IMR-90 (cell line): ENCODE measurements around the gene NXNL2. TPM values are rescaled to one million over a fixed set of nuclear protein-coding genes. Genes with fewer than 3 reads are reported as not detected.

Source experiments
- ATAC-seq: fragments of 200-7000 bp; cut with Tn5 transposase; 2 replicates; pipeline ENCODE4 v1.9.1; 2020; ENCODE audit warnings: low read depth, mild to moderate bottlenecking, moderate library complexity
- BruUV-seq: library from RNA; stranded (reverse); fragments of 400-500 nt; replicated peaks from 2 replicates; lab custom pipeline; 2021; lab: Mats Ljungman, UMichigan
- CTCF ChIA-PET: fragments of 300-600 bp; formaldehyde crosslinking; extraction: SDS; loops from one replicate; lab custom pipeline; 2021; ENCODE audit warnings: antibody characterized with exemption; lab: Yijun Ruan, JAX
- POLR2A ChIA-PET: fragments of 300-600 bp; sonication (Branson Sonifier 250); formaldehyde crosslinking; loops from one replicate; lab custom pipeline; 2022; ENCODE audit warnings: antibody characterized with exemption; ENCODE audit not compliant: unreplicated experiment; lab: Charles Lee
- DNase-seq: peaks from one replicate; pipeline ENCODE4 v3.0.0; 2013
- H2AFZ ChIP-seq: replicated peaks from 2 replicates; pipeline ENCODE3; 2013; ENCODE audit warnings: low read length, mild to moderate bottlenecking; ENCODE audit not compliant: poor library complexity
- H2AK5ac ChIP-seq: 2 replicates; pipeline ENCODE4 v1.6.1; 2013; ENCODE audit warnings: low read depth, low read length, inconsistent platforms
- H2AK9ac ChIP-seq: replicated peaks from 2 replicates; pipeline ENCODE3; 2013; ENCODE audit warnings: mild to moderate bottlenecking, low read depth, low read length, moderate library complexity; ENCODE audit not compliant: poor library complexity
- H2BK120ac ChIP-seq: 2 replicates; pipeline ENCODE4 v1.6.1; 2013; ENCODE audit warnings: low read depth, low read length, inconsistent platforms
- H2BK15ac ChIP-seq: 3 replicates; pipeline ENCODE4 v1.6.1; 2013; ENCODE audit warnings: low read depth, low read length, inconsistent platforms
- H2BK20ac ChIP-seq: 2 replicates; pipeline ENCODE4 v1.6.1; 2013; ENCODE audit warnings: low read depth, mild to moderate bottlenecking, inconsistent platforms, low read length, moderate library complexity
- H2BK5ac ChIP-seq: 2 replicates; pipeline ENCODE4 v1.6.1; 2013; ENCODE audit warnings: mild to moderate bottlenecking, low read depth, low read length, inconsistent platforms; ENCODE audit not compliant: poor library complexity, severe bottlenecking
- H3K14ac ChIP-seq: replicated peaks from 2 replicates; pipeline ENCODE4 v1.6.1; 2013; ENCODE audit warnings: low read depth, low read length, inconsistent platforms
- H3K18ac ChIP-seq: 2 replicates; pipeline ENCODE4 v1.6.1; 2013; ENCODE audit warnings: low read depth, low read length, control low read depth
- H3K23ac ChIP-seq: 2 replicates; pipeline ENCODE4 v1.6.1; 2013; ENCODE audit warnings: low read depth, low read length, inconsistent platforms
- H3K27ac ChIP-seq: 2 replicates; pipeline ENCODE4 v1.5.1; 2013; ENCODE audit warnings: mild to moderate bottlenecking, control low read depth, low read length; ENCODE audit not compliant: insufficient read depth
- H3K27me3 ChIP-seq: 2 replicates; pipeline ENCODE4 v1.6.1; 2013; ENCODE audit warnings: low read length; ENCODE audit not compliant: control insufficient read depth, insufficient read depth
- H3K36me3 ChIP-seq: 2 replicates; pipeline ENCODE4 v1.6.1; 2013; ENCODE audit warnings: low read length, mixed read lengths; ENCODE audit not compliant: control insufficient read depth, insufficient read depth
- H3K4ac ChIP-seq: 2 replicates; pipeline ENCODE4 v1.6.1; 2013; ENCODE audit warnings: low read depth, low read length, inconsistent platforms
- H3K4me1 ChIP-seq: 2 replicates; pipeline ENCODE4 v1.6.1; 2013; ENCODE audit warnings: low read length, mixed read lengths; ENCODE audit not compliant: control insufficient read depth, insufficient read depth
- H3K4me2 ChIP-seq: 2 replicates; pipeline ENCODE4 v1.6.1; 2013; ENCODE audit warnings: low read depth, mild to moderate bottlenecking, control low read depth, low read length, moderate library complexity
- H3K4me3 ChIP-seq: 2 replicates; pipeline ENCODE4 v1.5.1; 2013; ENCODE audit warnings: low read depth, mild to moderate bottlenecking, control low read depth, low read length, moderate library complexity; ENCODE audit not compliant: insufficient read depth
- H3K56ac ChIP-seq: 2 replicates; pipeline ENCODE4 v1.6.1; 2013; ENCODE audit warnings: low read length, inconsistent platforms; ENCODE audit not compliant: insufficient read depth; ENCODE audit errors: extremely low read depth
- H3K79me1 ChIP-seq, 2 experiments: 2 replicates each; pipeline ENCODE4 v1.6.1; 2013; ENCODE audit warnings: low read length in 2 of 2, inconsistent platforms in 1 of 2, low read depth in 1 of 2
- H3K9ac ChIP-seq: 2 replicates; pipeline ENCODE4 v1.6.1; 2013; ENCODE audit warnings: low read depth, low read length, control low read depth
- H3K9me1 ChIP-seq: 2 replicates; pipeline ENCODE4 v1.6.1; 2013; ENCODE audit warnings: low read length, inconsistent platforms; ENCODE audit not compliant: insufficient read depth
- H3K9me3 ChIP-seq: 2 replicates; pipeline ENCODE4 v1.6.1; 2013; ENCODE audit warnings: low read length; ENCODE audit not compliant: control insufficient read depth, insufficient read depth
- H4K20me1 ChIP-seq: 2 replicates; pipeline ENCODE4 v1.6.1; 2013; ENCODE audit warnings: low read length, inconsistent platforms; ENCODE audit not compliant: insufficient read depth
- H4K5ac ChIP-seq: 2 replicates; pipeline ENCODE4 v1.6.1; 2013; ENCODE audit warnings: mild to moderate bottlenecking, low read depth, low read length, control low read depth
- H4K8ac ChIP-seq, 2 experiments: 2 replicates each; pipeline ENCODE4 v1.6.1; 2013; ENCODE audit warnings: low read depth in 2 of 2, low read length in 2 of 2, control low read depth in 1 of 2, inconsistent platforms in 1 of 2
- H4K91ac ChIP-seq: 2 replicates; pipeline ENCODE4 v1.6.1; 2013; ENCODE audit warnings: low read depth, low read length, inconsistent platforms; ENCODE audit not compliant: insufficient read depth
- BHLHE40 ChIP-seq: fragments of 150-350 bp; IDR thresholded peaks from 2 replicates; pipeline ENCODE4 v1.6.1; 2016; ENCODE audit warnings: mild to moderate bottlenecking, low read depth, low read length
- CEBPB ChIP-seq: IDR thresholded peaks from 2 replicates; pipeline ENCODE4 v1.6.1; 2012; ENCODE audit warnings: low read depth, low read length, improper control_type of control experiment
- CHD1 ChIP-seq: IDR thresholded peaks from 2 replicates; pipeline ENCODE4 v1.6.1; 2012; ENCODE audit warnings: low read depth, low read length, improper control_type of control experiment
- CTCF ChIP-seq: conservative IDR thresholded peaks from 2 replicates; pipeline ENCODE4 v1.5.1; 2012; ENCODE audit warnings: mild to moderate bottlenecking, low read depth, low read length, improper control_type of control experiment
- ELK1 ChIP-seq: fragments of 150-350 bp; IDR thresholded peaks from 2 replicates; pipeline ENCODE4 v1.6.1; 2016; ENCODE audit warnings: low read depth, mild to moderate bottlenecking, low read length, moderate library complexity, borderline replicate concordance
- MAFK ChIP-seq: IDR thresholded peaks from 2 replicates; pipeline ENCODE4 v1.6.1; 2012; ENCODE audit warnings: low read depth, low read length, improper control_type of control experiment
- MAZ ChIP-seq: IDR thresholded peaks from 2 replicates; pipeline ENCODE4 v1.6.1; 2012; ENCODE audit warnings: low read depth, mild to moderate bottlenecking, low read length, improper control_type of control experiment, moderate library complexity, borderline replicate concordance
- MXI1 ChIP-seq: IDR thresholded peaks from 2 replicates; pipeline ENCODE4 v1.6.1; 2012; ENCODE audit warnings: low read depth, mild to moderate bottlenecking, low read length, moderate library complexity, borderline replicate concordance
- NFE2L2 ChIP-seq: fragments of 150-350 bp; IDR thresholded peaks from 2 replicates; pipeline ENCODE4 v1.6.1; 2016; ENCODE audit warnings: low read depth, mild to moderate bottlenecking, low read length
- POLR2A ChIP-seq: IDR thresholded peaks from 2 replicates; pipeline ENCODE4 v1.6.1; 2012; ENCODE audit warnings: mild to moderate bottlenecking, low read depth, low read length
- RAD21 ChIP-seq: IDR thresholded peaks from 2 replicates; pipeline ENCODE4 v1.6.1; 2012; ENCODE audit warnings: low read length, improper control_type of control experiment
- RCOR1 ChIP-seq: IDR thresholded peaks from 2 replicates; pipeline ENCODE4 v1.6.1; 2012; ENCODE audit warnings: mild to moderate bottlenecking, low read length, improper control_type of control experiment; ENCODE audit not compliant: insufficient replicate concordance
- RFX5 ChIP-seq: IDR thresholded peaks from 2 replicates; pipeline ENCODE4 v1.8.0; 2012; ENCODE audit warnings: low read depth, mild to moderate bottlenecking, low read length, moderate library complexity
- SMC3 ChIP-seq: fragments of 150-350 bp; IDR thresholded peaks from 2 replicates; pipeline ENCODE4 v1.6.1; 2016; ENCODE audit warnings: low read depth, mild to moderate bottlenecking, antibody characterized with exemption, low read length, moderate library complexity
- USF2 ChIP-seq: fragments of 150-350 bp; IDR thresholded peaks from 2 replicates; pipeline ENCODE4 v1.6.1; 2017; ENCODE audit warnings: mild to moderate bottlenecking, antibody characterized with exemption, low read length, low read depth
- WGBS, 2 experiments: methylation state at CpG; one replicate each; pipeline versions ENCODE4 v1.1.5 to v1.1.7; 2013; ENCODE audit warnings: missing lambda C conversion rate in 2 of 2; ENCODE audit not compliant: insufficient read length in 1 of 2; ENCODE audit errors: extremely low coverage in 2 of 2; 5-methylcytosine and 5-hydroxymethylcytosine counted together
- dilution Hi-C: fragments of 300-500 bp; cut with HindIII; formaldehyde crosslinking; loops from one replicate; pipeline ENCODE4 v1.14.3; 2018; ENCODE audit warnings: low sequenced_read_pairs; ENCODE audit not compliant: unreplicated experiment
- in situ Hi-C: fragments of 300-500 bp; cut with MboI; formaldehyde crosslinking; loops from 3 replicates; pipeline ENCODE4 v1.14.3; 2019; ENCODE audit warnings: low sequenced_read_pairs, inconsistent platforms, mixed read lengths
- intact Hi-C: fragments of 100-400 bp; cut with micrococcal nuclease; formaldehyde crosslinking; loops from 2 replicates; pipeline ENCODE4 v1.10.0; 2022
- polyA plus RNA-seq, 3 experiments: library from polyadenylated mRNA; depleted of rRNA; stranded (reverse); fragments of >200 nt; gene quantifications; 2 replicates each; pipeline ENCODE4 v1.2.3, GENCODE V29; 2012; ENCODE audit warnings: low replicate concordance in 1 of 3
- total RNA-seq: library from RNA; depleted of rRNA; stranded (reverse); fragments of >200 nt; gene quantifications from 2 replicates; pipeline ENCODE4 v1.2.3, GENCODE V29; 2012

Gene NXNL2
- total and polyA plus RNA-seq, 2 of the 4 experiments (the other 2 are of a cell fraction): 3.2 to 6.4 TPM

GRCh38 chr9:88498880-88499279, 36.1 kb upstream of the NXNL2 start:
- no peak for TF ChIP-seq RCOR1
- TF ChIP-seq MAZ: no peak
- no peak for TF ChIP-seq CHD1
- TF ChIP-seq RAD21: no peak
- TF ChIP-seq ELK1: no peak
- TF ChIP-seq MXI1: no peak
- no peak for TF ChIP-seq CTCF
- TF ChIP-seq SMC3: no peak
- no peak for TF ChIP-seq USF2
- no peak for TF ChIP-seq NFE2L2
- no peak for TF ChIP-seq MAFK
- no peak for TF ChIP-seq RFX5
- no peak for TF ChIP-seq POLR2A
- TF ChIP-seq BHLHE40: no peak
- TF ChIP-seq CEBPB: no peak
- Histone ChIP-seq H3K23ac (no peak overlapping the region), H3K14ac (no peak overlapping the region), H3K4me3 (no peak overlapping the region), H2BK5ac (no peak overlapping the region), H3K4me2 (no peak overlapping the region), H2AFZ (no peak overlapping the region), H3K4me1 (no peaks in the 10 kb centered on the region), H4K20me1 (no peaks in the 10 kb centered on the region), H3K36me3 (no peaks in the 10 kb centered on the region), H2BK15ac (no peak overlapping the region), H2AK5ac (no peak overlapping the region), H3K9me1 (0 out of 2 replicates have a peak, but pooled peaks cover under 1% of the 10 kb centered on the region), H3K18ac (no peak overlapping the region), H3K9me3 (no peaks in the 10 kb centered on the region), H2BK120ac (no peak overlapping the region), H3K79me1 (no peaks in the 10 kb centered on the region), H3K27ac (no peak overlapping the region), H3K56ac (no peak overlapping the region), H2AK9ac (no peak overlapping the region), H4K91ac (no peak overlapping the region), H3K9ac (no peak overlapping the region), H2BK20ac (no peak overlapping the region), H4K5ac (no peak overlapping the region), H4K8ac (no peak overlapping the region), H3K4ac (no peak overlapping the region), H3K27me3 (no peaks in the 10 kb centered on the region)
- BruUV-seq: no TSS peak
- dilution Hi-C loops (no loop called here), in situ Hi-C loops (no loop called here), intact Hi-C loops (no loop called here)
- no CpG with 5 or more reads among the region's 6 CpGs for WGBS, 2 experiments
- POLR2A ChIA-PET: no interaction called here
- ATAC-seq (no peak), DNase-seq (no peak)
- CTCF ChIA-PET: no interaction called here
